IMR-90 (cell line): Measurements from ENCODE around the gene APOBR. TPM values are rescaled to one million over a fixed set of nuclear protein-coding genes. Genes with fewer than 3 reads are reported as not detected.

Source experiments
- ATAC-seq: fragments of 200-7000 bp; cut with Tn5 transposase; 2 replicates; pipeline ENCODE4 v1.9.1; 2020; ENCODE audit warnings: low read depth, mild to moderate bottlenecking, moderate library complexity
- BruUV-seq: library from RNA; stranded (reverse); fragments of 400-500 nt; replicated peaks from 2 replicates; lab custom pipeline; 2021; lab: Mats Ljungman, UMichigan
- CTCF ChIA-PET: fragments of 300-600 bp; formaldehyde crosslinking; extraction: SDS; loops from one replicate; lab custom pipeline; 2021; ENCODE audit warnings: antibody characterized with exemption; lab: Yijun Ruan, JAX
- POLR2A ChIA-PET: fragments of 300-600 bp; sonication (Branson Sonifier 250); formaldehyde crosslinking; loops from one replicate; lab custom pipeline; 2022; ENCODE audit warnings: antibody characterized with exemption; ENCODE audit not compliant: unreplicated experiment; lab: Charles Lee
- DNase-seq: peaks from one replicate; pipeline ENCODE4 v3.0.0; 2013
- H2AFZ ChIP-seq: replicated peaks from 2 replicates; pipeline ENCODE3; 2013; ENCODE audit warnings: low read length, mild to moderate bottlenecking; ENCODE audit not compliant: poor library complexity
- H2AK5ac ChIP-seq: 2 replicates; pipeline ENCODE4 v1.6.1; 2013; ENCODE audit warnings: low read depth, low read length, inconsistent platforms
- H2AK9ac ChIP-seq: replicated peaks from 2 replicates; pipeline ENCODE3; 2013; ENCODE audit warnings: mild to moderate bottlenecking, low read depth, low read length, moderate library complexity; ENCODE audit not compliant: poor library complexity
- H2BK120ac ChIP-seq: 2 replicates; pipeline ENCODE4 v1.6.1; 2013; ENCODE audit warnings: low read depth, low read length, inconsistent platforms
- H2BK15ac ChIP-seq: 3 replicates; pipeline ENCODE4 v1.6.1; 2013; ENCODE audit warnings: low read depth, low read length, inconsistent platforms
- H2BK20ac ChIP-seq: 2 replicates; pipeline ENCODE4 v1.6.1; 2013; ENCODE audit warnings: low read depth, mild to moderate bottlenecking, inconsistent platforms, low read length, moderate library complexity
- H2BK5ac ChIP-seq: 2 replicates; pipeline ENCODE4 v1.6.1; 2013; ENCODE audit warnings: mild to moderate bottlenecking, low read depth, low read length, inconsistent platforms; ENCODE audit not compliant: poor library complexity, severe bottlenecking
- H3K14ac ChIP-seq: replicated peaks from 2 replicates; pipeline ENCODE4 v1.6.1; 2013; ENCODE audit warnings: low read depth, low read length, inconsistent platforms
- H3K18ac ChIP-seq: 2 replicates; pipeline ENCODE4 v1.6.1; 2013; ENCODE audit warnings: low read depth, low read length, control low read depth
- H3K23ac ChIP-seq: 2 replicates; pipeline ENCODE4 v1.6.1; 2013; ENCODE audit warnings: low read depth, low read length, inconsistent platforms
- H3K27ac ChIP-seq: 2 replicates; pipeline ENCODE4 v1.5.1; 2013; ENCODE audit warnings: mild to moderate bottlenecking, control low read depth, low read length; ENCODE audit not compliant: insufficient read depth
- H3K27me3 ChIP-seq: 2 replicates; pipeline ENCODE4 v1.6.1; 2013; ENCODE audit warnings: low read length; ENCODE audit not compliant: control insufficient read depth, insufficient read depth
- H3K36me3 ChIP-seq: 2 replicates; pipeline ENCODE4 v1.6.1; 2013; ENCODE audit warnings: low read length, mixed read lengths; ENCODE audit not compliant: control insufficient read depth, insufficient read depth
- H3K4ac ChIP-seq: 2 replicates; pipeline ENCODE4 v1.6.1; 2013; ENCODE audit warnings: low read depth, low read length, inconsistent platforms
- H3K4me1 ChIP-seq: 2 replicates; pipeline ENCODE4 v1.6.1; 2013; ENCODE audit warnings: low read length, mixed read lengths; ENCODE audit not compliant: control insufficient read depth, insufficient read depth
- H3K4me2 ChIP-seq: 2 replicates; pipeline ENCODE4 v1.6.1; 2013; ENCODE audit warnings: low read depth, mild to moderate bottlenecking, control low read depth, low read length, moderate library complexity
- H3K4me3 ChIP-seq: 2 replicates; pipeline ENCODE4 v1.5.1; 2013; ENCODE audit warnings: low read depth, mild to moderate bottlenecking, control low read depth, low read length, moderate library complexity; ENCODE audit not compliant: insufficient read depth
- H3K56ac ChIP-seq: 2 replicates; pipeline ENCODE4 v1.6.1; 2013; ENCODE audit warnings: low read length, inconsistent platforms; ENCODE audit not compliant: insufficient read depth; ENCODE audit errors: extremely low read depth
- H3K79me1 ChIP-seq, 2 experiments: 2 replicates each; pipeline ENCODE4 v1.6.1; 2013; ENCODE audit warnings: low read length in 2 of 2, inconsistent platforms in 1 of 2, low read depth in 1 of 2
- H3K9ac ChIP-seq: 2 replicates; pipeline ENCODE4 v1.6.1; 2013; ENCODE audit warnings: low read depth, low read length, control low read depth
- H3K9me1 ChIP-seq: 2 replicates; pipeline ENCODE4 v1.6.1; 2013; ENCODE audit warnings: low read length, inconsistent platforms; ENCODE audit not compliant: insufficient read depth
- H3K9me3 ChIP-seq: 2 replicates; pipeline ENCODE4 v1.6.1; 2013; ENCODE audit warnings: low read length; ENCODE audit not compliant: control insufficient read depth, insufficient read depth
- H4K20me1 ChIP-seq: 2 replicates; pipeline ENCODE4 v1.6.1; 2013; ENCODE audit warnings: low read length, inconsistent platforms; ENCODE audit not compliant: insufficient read depth
- H4K5ac ChIP-seq: 2 replicates; pipeline ENCODE4 v1.6.1; 2013; ENCODE audit warnings: mild to moderate bottlenecking, low read depth, low read length, control low read depth
- H4K8ac ChIP-seq, 2 experiments: 2 replicates each; pipeline ENCODE4 v1.6.1; 2013; ENCODE audit warnings: low read depth in 2 of 2, low read length in 2 of 2, control low read depth in 1 of 2, inconsistent platforms in 1 of 2
- H4K91ac ChIP-seq: 2 replicates; pipeline ENCODE4 v1.6.1; 2013; ENCODE audit warnings: low read depth, low read length, inconsistent platforms; ENCODE audit not compliant: insufficient read depth
- CEBPB ChIP-seq: IDR thresholded peaks from 2 replicates; pipeline ENCODE4 v1.6.1; 2012; ENCODE audit warnings: low read depth, low read length, improper control_type of control experiment
- CHD1 ChIP-seq: IDR thresholded peaks from 2 replicates; pipeline ENCODE4 v1.6.1; 2012; ENCODE audit warnings: low read depth, low read length, improper control_type of control experiment
- CTCF ChIP-seq: conservative IDR thresholded peaks from 2 replicates; pipeline ENCODE4 v1.5.1; 2012; ENCODE audit warnings: mild to moderate bottlenecking, low read depth, low read length, improper control_type of control experiment
- ELK1 ChIP-seq: fragments of 150-350 bp; IDR thresholded peaks from 2 replicates; pipeline ENCODE4 v1.6.1; 2016; ENCODE audit warnings: low read depth, mild to moderate bottlenecking, low read length, moderate library complexity, borderline replicate concordance
- FOS ChIP-seq: fragments of 150-350 bp; IDR thresholded peaks from 2 replicates; pipeline ENCODE4 v1.6.1; 2016; ENCODE audit warnings: low read depth, low read length
- MAZ ChIP-seq: IDR thresholded peaks from 2 replicates; pipeline ENCODE4 v1.6.1; 2012; ENCODE audit warnings: low read depth, mild to moderate bottlenecking, low read length, improper control_type of control experiment, moderate library complexity, borderline replicate concordance
- MXI1 ChIP-seq: IDR thresholded peaks from 2 replicates; pipeline ENCODE4 v1.6.1; 2012; ENCODE audit warnings: low read depth, mild to moderate bottlenecking, low read length, moderate library complexity, borderline replicate concordance
- NFE2L2 ChIP-seq: fragments of 150-350 bp; IDR thresholded peaks from 2 replicates; pipeline ENCODE4 v1.6.1; 2016; ENCODE audit warnings: low read depth, mild to moderate bottlenecking, low read length
- POLR2A ChIP-seq: IDR thresholded peaks from 2 replicates; pipeline ENCODE4 v1.6.1; 2012; ENCODE audit warnings: mild to moderate bottlenecking, low read depth, low read length
- RAD21 ChIP-seq: IDR thresholded peaks from 2 replicates; pipeline ENCODE4 v1.6.1; 2012; ENCODE audit warnings: low read length, improper control_type of control experiment
- RCOR1 ChIP-seq: IDR thresholded peaks from 2 replicates; pipeline ENCODE4 v1.6.1; 2012; ENCODE audit warnings: mild to moderate bottlenecking, low read length, improper control_type of control experiment; ENCODE audit not compliant: insufficient replicate concordance
- RFX5 ChIP-seq: IDR thresholded peaks from 2 replicates; pipeline ENCODE4 v1.8.0; 2012; ENCODE audit warnings: low read depth, mild to moderate bottlenecking, low read length, moderate library complexity
- SMC3 ChIP-seq: fragments of 150-350 bp; IDR thresholded peaks from 2 replicates; pipeline ENCODE4 v1.6.1; 2016; ENCODE audit warnings: low read depth, mild to moderate bottlenecking, antibody characterized with exemption, low read length, moderate library complexity
- USF2 ChIP-seq: fragments of 150-350 bp; IDR thresholded peaks from 2 replicates; pipeline ENCODE4 v1.6.1; 2017; ENCODE audit warnings: mild to moderate bottlenecking, antibody characterized with exemption, low read length, low read depth
- WGBS, 2 experiments: methylation state at CpG; one replicate each; pipeline versions ENCODE4 v1.1.5 to v1.1.7; 2013; ENCODE audit warnings: missing lambda C conversion rate in 2 of 2; ENCODE audit not compliant: insufficient read length in 1 of 2; ENCODE audit errors: extremely low coverage in 2 of 2; 5-methylcytosine and 5-hydroxymethylcytosine counted together
- dilution Hi-C: fragments of 300-500 bp; cut with HindIII; formaldehyde crosslinking; loops from one replicate; pipeline ENCODE4 v1.14.3; 2018; ENCODE audit warnings: low sequenced_read_pairs; ENCODE audit not compliant: unreplicated experiment
- in situ Hi-C: fragments of 300-500 bp; cut with MboI; formaldehyde crosslinking; loops from 3 replicates; pipeline ENCODE4 v1.14.3; 2019; ENCODE audit warnings: low sequenced_read_pairs, inconsistent platforms, mixed read lengths
- intact Hi-C: fragments of 100-400 bp; cut with micrococcal nuclease; formaldehyde crosslinking; loops from 2 replicates; pipeline ENCODE4 v1.10.0; 2022
- polyA plus RNA-seq, 3 experiments: library from polyadenylated mRNA; depleted of rRNA; stranded (reverse); fragments of >200 nt; gene quantifications; 2 replicates each; pipeline ENCODE4 v1.2.3, GENCODE V29; 2012; ENCODE audit warnings: low replicate concordance in 1 of 3
- total RNA-seq: library from RNA; depleted of rRNA; stranded (reverse); fragments of >200 nt; gene quantifications from 2 replicates; pipeline ENCODE4 v1.2.3, GENCODE V29; 2012

Gene APOBR
- total and polyA plus RNA-seq, 2 of the 4 experiments (the other 2 are of a cell fraction): not detected

GRCh38 chr16:28495795-28496749 is 1.6 kb downstream of the APOBR start:
- H3K23ac ChIP-seq: no peak overlapping the region
- no peak for TF ChIP-seq POLR2A
- no peak for TF ChIP-seq USF2
- TF ChIP-seq ELK1: no peak
- TF ChIP-seq CTCF: no peak
- TF ChIP-seq FOS: no peak
- TF ChIP-seq CEBPB: no peak
- no peak for TF ChIP-seq MXI1
- no peak for TF ChIP-seq SMC3
- no peak for TF ChIP-seq CHD1
- TF ChIP-seq RCOR1: no peak
- no peak for TF ChIP-seq RFX5
- TF ChIP-seq RAD21: no peak
- no peak for TF ChIP-seq MAZ
- TF ChIP-seq NFE2L2: no peak

More at GRCh38 chr16:28495795-28496749, 1.6 kb downstream of the APOBR start:
- ChIA-PET CTCF (no interaction called here), POLR2A (no interaction called here)
- Histone ChIP-seq H3K4me2 (no peak overlapping the region), H3K4ac (no peak overlapping the region), H3K79me1 (peaks cover 0 to 7% of the 10 kb centered on the region in 2 experiments; a peak in 3 of 4 replicates), H3K4me1 (no peaks in the 10 kb centered on the region), H4K91ac (no peak overlapping the region), H3K9me3 (no peaks in the 10 kb centered on the region), H3K14ac (no peak overlapping the region), H3K18ac (no peak overlapping the region), H4K20me1 (no peaks in the 10 kb centered on the region), H2BK5ac (no peak overlapping the region), H3K27me3 (peaks cover 16% of the 10 kb centered on the region), H3K56ac (no peak overlapping the region), H2AK9ac (no peak overlapping the region), H4K8ac (no peak overlapping the region), H3K36me3 (no peaks in the 10 kb centered on the region), H2AK5ac (no peak overlapping the region), H2BK15ac (no peak overlapping the region), H2BK120ac (no peak overlapping the region), H3K4me3 (no peak overlapping the region), H3K9me1 (no peaks in the 10 kb centered on the region), H3K27ac (no peak overlapping the region), H4K5ac (no peak overlapping the region), H3K9ac (no peak overlapping the region), H2BK20ac (no peak overlapping the region), H2AFZ (no peak overlapping the region)
- in situ Hi-C loops: no loop called here
- no TSS peak for BruUV-seq
- intact Hi-C loops: no loop called here
- ATAC-seq: no peak
- no peak for DNase-seq
- dilution Hi-C loops: no loop called here
- WGBS, 2 experiments: 77% methylated on average over 12 of the region's 20 CpGs; no CpG with 5 or more reads in 1 of the 2 experiments
